GM23338 (cell line): ENCODE measurements around the gene NAA10. TPM values are rescaled to one million over a fixed set of nuclear protein-coding genes. Genes with fewer than 3 reads are reported as not detected.

Source experiments
- ATAC-seq: fragments of 200-7000 bp; cut with Tn5 transposase; 3 replicates; pipeline ENCODE4 v1.9.1; 2020
- DNase-seq: peaks from one replicate; pipeline ENCODE4 v3.0.0-alpha.2; 2015; ENCODE audit warnings: low spot score
- H2AFZ ChIP-seq: fragments of 200-600 bp; sonication (generic); 2 replicates; pipeline ENCODE4 v1.8.0; 2016; ENCODE audit warnings: antibody characterized with exemption, mild to moderate bottlenecking, moderate library complexity
- H3F3A ChIP-seq: fragments of 200-600 bp; sonication (generic); replicated peaks from 2 replicates; pipeline ENCODE4 v1.8.0; 2017; ENCODE audit warnings: antibody characterized with exemption, mixed run types, low read depth
- H3K27ac ChIP-seq: fragments of 200-600 bp; sonication (generic); 2 replicates; pipeline ENCODE4 v1.6.1; 2016; ENCODE audit warnings: low read depth
- H3K27me3 ChIP-seq: fragments of 200-600 bp; sonication (generic); 2 replicates; pipeline ENCODE4 v1.8.0; 2016; ENCODE audit warnings: mild to moderate bottlenecking, mixed run types, moderate library complexity; ENCODE audit not compliant: insufficient read depth
- H3K36me3 ChIP-seq: fragments of 200-600 bp; sonication (generic); 2 replicates; pipeline ENCODE4 v1.8.0; 2016; ENCODE audit warnings: mild to moderate bottlenecking; ENCODE audit not compliant: insufficient read depth
- H3K4me1 ChIP-seq: fragments of 200-600 bp; sonication (generic); 2 replicates; pipeline ENCODE4 v1.8.0; 2016; ENCODE audit warnings: mild to moderate bottlenecking, moderate library complexity; ENCODE audit not compliant: insufficient read depth
- H3K4me2 ChIP-seq: fragments of 200-600 bp; sonication (generic); 2 replicates; pipeline ENCODE4 v1.7.1; 2017; ENCODE audit warnings: mixed run types
- H3K4me3 ChIP-seq: fragments of 200-600 bp; sonication (generic); 2 replicates; pipeline ENCODE4 v1.6.1; 2016; ENCODE audit warnings: mixed run types
- H3K79me2 ChIP-seq: fragments of 200-600 bp; sonication (generic); replicated peaks from 2 replicates; pipeline ENCODE4 v1.8.0; 2017; ENCODE audit warnings: mild to moderate bottlenecking; ENCODE audit not compliant: insufficient read depth
- H3K9me2 ChIP-seq: fragments of 200-600 bp; sonication (generic); 2 replicates; pipeline ENCODE4 v1.8.0; 2017; ENCODE audit not compliant: insufficient read depth
- H4K20me1 ChIP-seq: fragments of 200-600 bp; sonication (generic); replicated peaks from 2 replicates; pipeline ENCODE4 v1.8.0; 2017; ENCODE audit warnings: mild to moderate bottlenecking; ENCODE audit not compliant: insufficient read depth
- H3K27ac Mint-ChIP-seq: 2 replicates; pipeline ENCODE4 v1.8.0; 2020; ENCODE audit warnings: inconsistent platforms, mild to moderate bottlenecking, moderate library complexity, mixed read lengths
- H3K27me3 Mint-ChIP-seq: 3 replicates; pipeline ENCODE4 v1.8.0; 2022; ENCODE audit warnings: low read depth, mild to moderate bottlenecking, moderate library complexity, mixed read lengths, inconsistent platforms; ENCODE audit not compliant: insufficient read depth, poor library complexity
- H3K36me3 Mint-ChIP-seq: 3 replicates; pipeline ENCODE4 v1.8.0; 2021; ENCODE audit warnings: low read depth, mild to moderate bottlenecking, inconsistent platforms, moderate library complexity, mixed read lengths
- H3K4me1 Mint-ChIP-seq: 3 replicates; pipeline ENCODE4 v1.8.0; 2020; ENCODE audit warnings: mild to moderate bottlenecking, inconsistent platforms, mixed read lengths
- H3K4me3 Mint-ChIP-seq: 3 replicates; pipeline ENCODE4 v1.8.0; 2021; ENCODE audit warnings: moderate library complexity, mild to moderate bottlenecking, inconsistent platforms, mixed read lengths
- H3K9me3 Mint-ChIP-seq: 3 replicates; pipeline ENCODE4 v1.8.0; 2020; ENCODE audit warnings: moderate library complexity, mild to moderate bottlenecking, inconsistent platforms, mixed read lengths
- CREB1 ChIP-seq: fragments of 250-450 bp; sonication (Bioruptor Pico); IDR thresholded peaks from 2 replicates; pipeline ENCODE4 v1.5.0; 2020; ENCODE audit warnings: low read depth, mild to moderate bottlenecking, moderate library complexity
- CTCF ChIP-seq, 2 experiments: fragments of 200-600 bp in 1 of 2; sonication (generic) in 1 of 2; conservative IDR thresholded peaks; 2 replicates each; pipeline versions ENCODE4 v1.5.1 to v1.6.1; 2016 to 2017; ENCODE audit warnings: antibody characterized with exemption in 2 of 2, low read depth in 2 of 2, mild to moderate bottlenecking in 2 of 2, moderate library complexity in 1 of 2
- EZH2 ChIP-seq: fragments of 200-600 bp; sonication (generic); IDR thresholded peaks from one replicate; pipeline ENCODE4 v1.8.0; 2017; ENCODE audit warnings: antibody characterized with exemption, mild to moderate bottlenecking, low read depth; ENCODE audit not compliant: unreplicated experiment
- EZH2phosphoT487 ChIP-seq: fragments of 200-600 bp; sonication (generic); IDR thresholded peaks from one replicate; pipeline ENCODE4 v1.8.1; 2018; ENCODE audit warnings: antibody characterized with exemption; ENCODE audit not compliant: unreplicated experiment
- JUNB ChIP-seq: IDR thresholded peaks from one replicate; pipeline ENCODE4 v1.6.1; 2016; ENCODE audit warnings: antibody characterized with exemption; ENCODE audit not compliant: unreplicated experiment
- NANOG ChIP-seq: IDR thresholded peaks from 2 replicates; pipeline ENCODE4 v1.6.1; 2016; ENCODE audit warnings: antibody characterized with exemption, borderline replicate concordance
- POLR2AphosphoS5 ChIP-seq: IDR thresholded peaks from 2 replicates; pipeline ENCODE4 v1.6.1; 2016; ENCODE audit warnings: antibody characterized with exemption, low read depth
- STAT1 ChIP-seq: IDR thresholded peaks from one replicate; pipeline ENCODE4 v1.6.1; 2016; ENCODE audit warnings: antibody characterized with exemption; ENCODE audit not compliant: unreplicated experiment
- ZNF114 ChIP-seq: fragments of 250-450 bp; sonication (Bioruptor Pico); IDR thresholded peaks from 2 replicates; pipeline ENCODE4 v1.5.0; 2020; ENCODE audit warnings: mild to moderate bottlenecking, moderate library complexity
- ZNF331 ChIP-seq: fragments of 250-450 bp; sonication (Bioruptor Pico); IDR thresholded peaks from 2 replicates; pipeline ENCODE4 v1.5.0; 2020; ENCODE audit warnings: low read depth, mild to moderate bottlenecking, moderate library complexity
- polyA plus RNA-seq: library from polyadenylated mRNA; unstranded; fragments of >200 nt; fragmentation: Nextera tagmentation; extraction: Ambion mirVana; gene quantifications from 2 replicates; pipeline ENCODE4 v1.2.1, GENCODE V29; 2016
- total RNA-seq: library from RNA; depleted of rRNA; stranded (reverse); fragments of >200 nt; shearing (Covaris generic); gene quantifications from 2 replicates; pipeline ENCODE4 v1.2.3, GENCODE V29; 2014
- TF ChIP-seq, protein P1 (sequence below): fragments of 250-450 bp; sonication (Bioruptor Pico); IDR thresholded peaks from 2 replicates; pipeline ENCODE4 v1.5.0; 2020; ENCODE audit warnings: mild to moderate bottlenecking, moderate library complexity
- TF ChIP-seq, protein P2 (sequence below): IDR thresholded peaks from one replicate; pipeline ENCODE4 v1.6.1; 2018; ENCODE audit warnings: antibody characterized with exemption; ENCODE audit not compliant: unreplicated experiment
- TF ChIP-seq, protein P3 (sequence below): IDR thresholded peaks from 2 replicates; pipeline ENCODE4 v1.6.1; 2016; ENCODE audit warnings: antibody characterized with exemption

NAA10 gene
- total and polyA plus RNA-seq, 2 experiments from 2014 or later: 136 to 145 TPM

DNA sequence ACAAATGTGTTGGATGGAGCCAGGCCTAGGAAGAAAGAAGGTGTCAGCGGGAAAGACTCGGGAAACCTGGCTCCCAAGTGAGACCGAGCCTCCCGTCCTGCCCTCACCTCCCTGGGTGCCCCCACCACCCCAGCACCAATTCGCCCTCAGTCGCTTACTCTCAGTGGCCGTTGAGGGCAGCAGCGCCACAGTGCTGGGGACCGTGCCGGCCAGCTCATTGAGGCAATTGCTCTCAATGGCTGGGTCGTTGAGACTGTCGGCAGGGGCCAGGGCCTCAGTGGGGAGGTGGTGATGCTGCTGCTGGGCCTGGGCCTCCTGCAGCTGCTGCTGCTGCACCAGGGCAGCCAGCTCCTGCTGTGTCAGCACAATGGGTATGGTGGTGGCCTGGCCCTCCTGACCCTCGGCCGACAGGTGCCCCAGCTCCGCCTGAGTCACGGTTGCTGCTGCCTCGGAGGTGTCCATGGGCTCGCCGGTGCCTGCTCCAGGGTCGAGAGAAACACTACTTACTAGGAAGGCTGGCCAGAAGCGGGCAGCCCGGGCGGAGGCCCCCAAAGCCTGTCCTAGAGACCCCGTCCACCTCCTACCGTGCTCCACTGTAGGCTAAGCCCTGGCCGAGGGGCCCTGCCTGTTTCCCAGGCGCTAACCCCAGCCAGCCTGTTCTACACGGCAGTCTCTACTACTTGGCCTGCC is 17.0 kb upstream of the NAA10 start:
- peaks cover 2% of the 10 kb centered on the region for H3K27me3 Mint-ChIP-seq
- no peak overlapping the region for H3K4me2 ChIP-seq
- H3K36me3 ChIP-seq: no peaks in the 10 kb centered on the region; the same call in 1 of the 2 replicates
- TF ChIP-seq JUNB (no peak), ZNF114 (CRISPR knock-in tag) (no peak), POLR2AphosphoS5 (no peak), EZH2 (no peak), STAT1 (no peak), CTCF (conservative IDR thresholded peaks at IDR 0.05; ENCODE audit: low read depth in 2 of 2) (no peak), EZH2phosphoT487 (no peak), NANOG (no peak), CREB1 (CRISPR knock-in tag) (no peak), ZNF331 (CRISPR knock-in tag) (no peak)
- TF ChIP-seq, protein P1, sequence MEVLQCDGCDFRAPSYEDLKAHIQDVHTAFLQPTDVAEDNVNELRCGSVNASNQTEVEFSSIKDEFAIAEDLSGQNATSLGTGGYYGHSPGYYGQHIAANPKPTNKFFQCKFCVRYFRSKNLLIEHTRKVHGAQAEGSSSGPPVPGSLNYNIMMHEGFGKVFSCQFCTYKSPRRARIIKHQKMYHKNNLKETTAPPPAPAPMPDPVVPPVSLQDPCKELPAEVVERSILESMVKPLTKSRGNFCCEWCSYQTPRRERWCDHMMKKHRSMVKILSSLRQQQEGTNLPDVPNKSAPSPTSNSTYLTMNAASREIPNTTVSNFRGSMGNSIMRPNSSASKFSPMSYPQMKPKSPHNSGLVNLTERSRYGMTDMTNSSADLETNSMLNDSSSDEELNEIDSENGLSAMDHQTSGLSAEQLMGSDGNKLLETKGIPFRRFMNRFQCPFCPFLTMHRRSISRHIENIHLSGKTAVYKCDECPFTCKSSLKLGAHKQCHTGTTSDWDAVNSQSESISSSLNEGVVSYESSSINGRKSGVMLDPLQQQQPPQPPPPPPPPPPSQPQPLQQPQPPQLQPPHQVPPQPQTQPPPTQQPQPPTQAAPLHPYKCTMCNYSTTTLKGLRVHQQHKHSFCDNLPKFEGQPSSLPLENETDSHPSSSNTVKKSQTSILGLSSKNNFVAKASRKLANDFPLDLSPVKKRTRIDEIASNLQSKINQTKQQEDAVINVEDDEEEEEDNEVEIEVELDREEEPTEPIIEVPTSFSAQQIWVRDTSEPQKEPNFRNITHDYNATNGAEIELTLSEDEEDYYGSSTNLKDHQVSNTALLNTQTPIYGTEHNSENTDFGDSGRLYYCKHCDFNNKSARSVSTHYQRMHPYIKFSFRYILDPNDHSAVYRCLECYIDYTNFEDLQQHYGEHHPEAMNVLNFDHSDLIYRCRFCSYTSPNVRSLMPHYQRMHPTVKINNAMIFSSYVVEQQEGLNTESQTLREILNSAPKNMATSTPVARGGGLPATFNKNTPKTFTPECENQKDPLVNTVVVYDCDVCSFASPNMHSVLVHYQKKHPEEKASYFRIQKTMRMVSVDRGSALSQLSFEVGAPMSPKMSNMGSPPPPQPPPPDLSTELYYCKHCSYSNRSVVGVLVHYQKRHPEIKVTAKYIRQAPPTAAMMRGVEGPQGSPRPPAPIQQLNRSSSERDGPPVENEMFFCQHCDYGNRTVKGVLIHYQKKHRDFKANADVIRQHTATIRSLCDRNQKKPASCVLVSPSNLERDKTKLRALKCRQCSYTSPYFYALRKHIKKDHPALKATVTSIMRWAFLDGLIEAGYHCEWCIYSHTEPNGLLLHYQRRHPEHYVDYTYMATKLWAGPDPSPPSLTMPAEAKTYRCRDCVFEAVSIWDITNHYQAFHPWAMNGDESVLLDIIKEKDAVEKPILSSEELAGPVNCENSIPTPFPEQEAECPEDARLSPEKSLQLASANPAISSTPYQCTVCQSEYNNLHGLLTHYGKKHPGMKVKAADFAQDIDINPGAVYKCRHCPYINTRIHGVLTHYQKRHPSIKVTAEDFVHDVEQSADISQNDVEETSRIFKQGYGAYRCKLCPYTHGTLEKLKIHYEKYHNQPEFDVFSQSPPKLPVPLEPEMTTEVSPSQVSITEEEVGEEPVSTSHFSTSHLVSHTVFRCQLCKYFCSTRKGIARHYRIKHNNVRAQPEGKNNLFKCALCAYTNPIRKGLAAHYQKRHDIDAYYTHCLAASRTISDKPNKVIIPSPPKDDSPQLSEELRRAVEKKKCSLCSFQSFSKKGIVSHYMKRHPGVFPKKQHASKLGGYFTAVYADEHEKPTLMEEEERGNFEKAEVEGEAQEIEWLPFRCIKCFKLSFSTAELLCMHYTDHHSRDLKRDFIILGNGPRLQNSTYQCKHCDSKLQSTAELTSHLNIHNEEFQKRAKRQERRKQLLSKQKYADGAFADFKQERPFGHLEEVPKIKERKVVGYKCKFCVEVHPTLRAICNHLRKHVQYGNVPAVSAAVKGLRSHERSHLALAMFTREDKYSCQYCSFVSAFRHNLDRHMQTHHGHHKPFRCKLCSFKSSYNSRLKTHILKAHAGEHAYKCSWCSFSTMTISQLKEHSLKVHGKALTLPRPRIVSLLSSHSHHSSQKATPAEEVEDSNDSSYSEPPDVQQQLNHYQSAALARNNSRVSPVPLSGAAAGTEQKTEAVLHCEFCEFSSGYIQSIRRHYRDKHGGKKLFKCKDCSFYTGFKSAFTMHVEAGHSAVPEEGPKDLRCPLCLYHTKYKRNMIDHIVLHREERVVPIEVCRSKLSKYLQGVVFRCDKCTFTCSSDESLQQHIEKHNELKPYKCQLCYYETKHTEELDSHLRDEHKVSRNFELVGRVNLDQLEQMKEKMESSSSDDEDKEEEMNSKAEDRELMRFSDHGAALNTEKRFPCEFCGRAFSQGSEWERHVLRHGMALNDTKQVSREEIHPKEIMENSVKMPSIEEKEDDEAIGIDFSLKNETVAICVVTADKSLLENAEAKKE (CRISPR knock-in tag): no peak
- TF ChIP-seq, protein P2, sequence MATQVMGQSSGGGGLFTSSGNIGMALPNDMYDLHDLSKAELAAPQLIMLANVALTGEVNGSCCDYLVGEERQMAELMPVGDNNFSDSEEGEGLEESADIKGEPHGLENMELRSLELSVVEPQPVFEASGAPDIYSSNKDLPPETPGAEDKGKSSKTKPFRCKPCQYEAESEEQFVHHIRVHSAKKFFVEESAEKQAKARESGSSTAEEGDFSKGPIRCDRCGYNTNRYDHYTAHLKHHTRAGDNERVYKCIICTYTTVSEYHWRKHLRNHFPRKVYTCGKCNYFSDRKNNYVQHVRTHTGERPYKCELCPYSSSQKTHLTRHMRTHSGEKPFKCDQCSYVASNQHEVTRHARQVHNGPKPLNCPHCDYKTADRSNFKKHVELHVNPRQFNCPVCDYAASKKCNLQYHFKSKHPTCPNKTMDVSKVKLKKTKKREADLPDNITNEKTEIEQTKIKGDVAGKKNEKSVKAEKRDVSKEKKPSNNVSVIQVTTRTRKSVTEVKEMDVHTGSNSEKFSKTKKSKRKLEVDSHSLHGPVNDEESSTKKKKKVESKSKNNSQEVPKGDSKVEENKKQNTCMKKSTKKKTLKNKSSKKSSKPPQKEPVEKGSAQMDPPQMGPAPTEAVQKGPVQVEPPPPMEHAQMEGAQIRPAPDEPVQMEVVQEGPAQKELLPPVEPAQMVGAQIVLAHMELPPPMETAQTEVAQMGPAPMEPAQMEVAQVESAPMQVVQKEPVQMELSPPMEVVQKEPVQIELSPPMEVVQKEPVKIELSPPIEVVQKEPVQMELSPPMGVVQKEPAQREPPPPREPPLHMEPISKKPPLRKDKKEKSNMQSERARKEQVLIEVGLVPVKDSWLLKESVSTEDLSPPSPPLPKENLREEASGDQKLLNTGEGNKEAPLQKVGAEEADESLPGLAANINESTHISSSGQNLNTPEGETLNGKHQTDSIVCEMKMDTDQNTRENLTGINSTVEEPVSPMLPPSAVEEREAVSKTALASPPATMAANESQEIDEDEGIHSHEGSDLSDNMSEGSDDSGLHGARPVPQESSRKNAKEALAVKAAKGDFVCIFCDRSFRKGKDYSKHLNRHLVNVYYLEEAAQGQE: no peak
- TF ChIP-seq, protein P3, sequence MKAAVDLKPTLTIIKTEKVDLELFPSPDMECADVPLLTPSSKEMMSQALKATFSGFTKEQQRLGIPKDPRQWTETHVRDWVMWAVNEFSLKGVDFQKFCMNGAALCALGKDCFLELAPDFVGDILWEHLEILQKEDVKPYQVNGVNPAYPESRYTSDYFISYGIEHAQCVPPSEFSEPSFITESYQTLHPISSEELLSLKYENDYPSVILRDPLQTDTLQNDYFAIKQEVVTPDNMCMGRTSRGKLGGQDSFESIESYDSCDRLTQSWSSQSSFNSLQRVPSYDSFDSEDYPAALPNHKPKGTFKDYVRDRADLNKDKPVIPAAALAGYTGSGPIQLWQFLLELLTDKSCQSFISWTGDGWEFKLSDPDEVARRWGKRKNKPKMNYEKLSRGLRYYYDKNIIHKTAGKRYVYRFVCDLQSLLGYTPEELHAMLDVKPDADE: no peak
- H3K4me3 ChIP-seq: no peak overlapping the region
- DNase-seq (no peak), ATAC-seq (no peak)
- no peak overlapping the region for H3K27ac Mint-ChIP-seq
- H3K9me3 Mint-ChIP-seq: no peaks in the 10 kb centered on the region
- H3F3A ChIP-seq: no peaks in the 10 kb centered on the region
- no peaks in the 10 kb centered on the region for H4K20me1 ChIP-seq
- H2AFZ ChIP-seq: no peak overlapping the region
- no peaks in the 10 kb centered on the region for H3K79me2 ChIP-seq
- H3K9me2 ChIP-seq: no peaks in the 10 kb centered on the region
- peaks cover 67% of the 10 kb centered on the region for H3K36me3 Mint-ChIP-seq
- H3K4me3 Mint-ChIP-seq: no peak overlapping the region; the same call in 2 of the 3 replicates
- H3K27ac ChIP-seq: no peak overlapping the region
- H3K4me1 ChIP-seq: no peaks in the 10 kb centered on the region; the same call in 1 of the 2 replicates
- peaks cover 17% of the 10 kb centered on the region for H3K4me1 Mint-ChIP-seq
- no peaks in the 10 kb centered on the region for H3K27me3 ChIP-seq
